Progenitor cell of endocrine pancreas (in vitro differentiated cells): ENCODE results near the gene TOM1L1. TPM values are rescaled to one million over a fixed set of nuclear protein-coding genes. Genes with fewer than 3 reads are reported as not detected.
A peak's percentile ranks its signal among the peaks of the same experiment; 100 is the strongest.

Experiments
- DNase-seq: peaks from one replicate; pipeline ENCODE4 v3.0.0; 2021; ENCODE audit warnings: low spot score; ENCODE audit not compliant: unreplicated experiment
- H3K27ac Mint-ChIP-seq: 2 replicates; pipeline ENCODE4 v1.8.0; 2021; ENCODE audit warnings: mild to moderate bottlenecking, moderate library complexity, mixed read lengths
- H3K27me3 Mint-ChIP-seq: 2 replicates; pipeline ENCODE4 v1.8.0; 2021; ENCODE audit warnings: mixed read lengths
- H3K36me3 Mint-ChIP-seq: 2 replicates; pipeline ENCODE4 v1.8.0; 2022; ENCODE audit warnings: mixed read lengths; ENCODE audit not compliant: insufficient read depth
- H3K4me1 Mint-ChIP-seq: 2 replicates; pipeline ENCODE4 v1.8.0; 2021; ENCODE audit warnings: low read depth, mixed read lengths
- H3K4me3 Mint-ChIP-seq: 2 replicates; pipeline ENCODE4 v1.8.0; 2021; ENCODE audit warnings: low read depth, mild to moderate bottlenecking, moderate library complexity, mixed read lengths
- H3K9me3 Mint-ChIP-seq: 2 replicates; pipeline ENCODE4 v1.8.0; 2021; ENCODE audit warnings: low read depth, mixed read lengths
- CTCF ChIP-seq: fragments of 200-600 bp; sonication (generic); IDR thresholded peaks from one replicate; pipeline ENCODE4 v1.5.0; 2021; ENCODE audit warnings: antibody characterized with exemption, mild to moderate bottlenecking; ENCODE audit not compliant: unreplicated experiment
- total RNA-seq: library from RNA; stranded (reverse); gene quantifications from 2 replicates; pipeline ENCODE4 v1.2.1, GENCODE V29; 2021

Gene TOM1L1
- total RNA-seq, 1 donor from 2014 or later, result 83.1 TPM

- H3K36me3 Mint-ChIP-seq, result peaks cover 16% of the 10 kb centered on the region
- H3K27me3 Mint-ChIP-seq, result no peaks in the 10 kb centered on the region
- TF ChIP-seq CTCF, result no peak
- H3K4me1 Mint-ChIP-seq, result peaks cover 2% of the 10 kb centered on the region
- no peak for DNase-seq
- H3K4me3 Mint-ChIP-seq, result no peak overlapping the region
- H3K9me3 Mint-ChIP-seq, result peaks cover 11% of the 10 kb centered on the region
- H3K27ac Mint-ChIP-seq, result no peak overlapping the region
These were observed 82.6 kb downstream of the TOM1L1 start for GRCh38 chr17:54983260-54983659.

GRCh38 chr17:54985476-54985875 is 84.8 kb downstream of the TOM1L1 start:
- H3K9me3 Mint-ChIP-seq, result no peaks in the 10 kb centered on the region
- no peak overlapping the region for H3K27ac Mint-ChIP-seq
- peaks cover 6% of the 10 kb centered on the region for H3K36me3 Mint-ChIP-seq
- peaks cover 2% of the 10 kb centered on the region for H3K4me1 Mint-ChIP-seq
- H3K4me3 Mint-ChIP-seq, result no peak overlapping the region
- no peaks in the 10 kb centered on the region for H3K27me3 Mint-ChIP-seq
- no peak for DNase-seq
- no peak for TF ChIP-seq CTCF

- no peak overlapping the region for H3K27ac Mint-ChIP-seq
- no peaks in the 10 kb centered on the region for H3K4me1 Mint-ChIP-seq
- no peaks in the 10 kb centered on the region for H3K9me3 Mint-ChIP-seq
- DNase-seq, result no peak
- no peaks in the 10 kb centered on the region for H3K27me3 Mint-ChIP-seq
- H3K36me3 Mint-ChIP-seq, result peaks cover 7% of the 10 kb centered on the region
- no peak for TF ChIP-seq CTCF
- H3K4me3 Mint-ChIP-seq, result no peak overlapping the region
These were observed 89.5 kb downstream of the TOM1L1 start for GRCh38 chr17:54990118-54990517.

- Mint-ChIP-seq H3K36me3 (peaks cover 5% of the 10 kb centered on the region), H3K27me3 (no peaks in the 10 kb centered on the region), H3K9me3 (no peaks in the 10 kb centered on the region), H3K4me3 (no peak overlapping the region), H3K27ac (no peak overlapping the region), H3K4me1 (no peaks in the 10 kb centered on the region)
- no peak for DNase-seq
- TF ChIP-seq CTCF, result no peak
These were observed 90.9 kb downstream of the TOM1L1 start for GRCh38 chr17:54991567-54991966.

- no peak for DNase-seq
- no peaks in the 10 kb centered on the region for H3K9me3 Mint-ChIP-seq
- H3K36me3 Mint-ChIP-seq, result peaks cover 3% of the 10 kb centered on the region
- H3K27me3 Mint-ChIP-seq, result no peaks in the 10 kb centered on the region
- H3K27ac Mint-ChIP-seq, result no peak overlapping the region
- peak; percentile 77 for TF ChIP-seq CTCF
- no peaks in the 10 kb centered on the region for H3K4me1 Mint-ChIP-seq
- no peak overlapping the region for H3K4me3 Mint-ChIP-seq
These were observed 92.4 kb downstream of the TOM1L1 start for GRCh38 chr17:54992797-54993639.
